Activated CD8-positive, alpha-beta T cell treated with anti-CD3 and anti-CD28 coated beads, Interleukin-2, amount 10 ng/mL, durations not matched to agents 7 days and 5 days (primary cell): ENCODE results near the gene ASB7. TPM values are rescaled to one million over a fixed set of nuclear protein-coding genes. Genes with fewer than 3 reads are reported as not detected.
A peak's percentile ranks its signal among the peaks of the same experiment; 100 is the strongest.

Source experiments
- ATAC-seq: fragments of 150-1000 bp; cut with Tn5 transposase; one replicate; pipeline ENCODE4 v1.10.0; 2021; ENCODE audit warnings: moderate library complexity
- CTCF ChIA-PET: fragments of 350-600 bp; sonication (Branson Sonifier 250); formaldehyde crosslinking; loops from one replicate; lab custom pipeline; 2021; ENCODE audit warnings: antibody characterized with exemption; lab: Charles Lee
- POLR2A ChIA-PET: fragments of 350-600 bp; sonication (Branson Sonifier 250); formaldehyde crosslinking; loops from one replicate; lab custom pipeline; 2021; ENCODE audit warnings: antibody characterized with exemption; lab: Charles Lee
- DNase-seq: peaks from one replicate; pipeline ENCODE4 v3.0.0-alpha.2; 2020
- H3K27ac Mint-ChIP-seq: one replicate; pipeline ENCODE4 v1.8.0; 2021; ENCODE audit warnings: mild to moderate bottlenecking, mixed read lengths
- H3K27me3 Mint-ChIP-seq: one replicate; pipeline ENCODE4 v1.8.0; 2021; ENCODE audit warnings: low read depth, mixed read lengths
- H3K36me3 Mint-ChIP-seq: one replicate; pipeline ENCODE4 v1.8.0; 2021; ENCODE audit warnings: low read depth, mixed read lengths
- H3K4me1 Mint-ChIP-seq: one replicate; pipeline ENCODE4 v1.8.0; 2021; ENCODE audit warnings: low read depth, mixed read lengths
- H3K4me3 Mint-ChIP-seq: one replicate; pipeline ENCODE4 v1.8.0; 2021; ENCODE audit warnings: mild to moderate bottlenecking, mixed read lengths
- H3K9me3 Mint-ChIP-seq: one replicate; pipeline ENCODE4 v1.8.0; 2022; ENCODE audit warnings: mixed read lengths; ENCODE audit not compliant: insufficient read depth
- total RNA-seq, 2 experiments: library from RNA; stranded (reverse); gene quantifications; one replicate each; pipeline ENCODE4 v1.2.3, GENCODE V29; 2021

Gene ASB7
- total RNA-seq, result 10 to 100 TPM; 17.7 to 18.5 TPM

- no peaks in the 10 kb centered on the region for H3K9me3 Mint-ChIP-seq
- H3K36me3 Mint-ChIP-seq, result peaks cover 46% of the 10 kb centered on the region
- no peaks in the 10 kb centered on the region for H3K27me3 Mint-ChIP-seq
- CTCF ChIA-PET, result interaction anchor here (1.0 to 4.6 kb wide), 8 partner anchors 13 to 406 kb away, joined by 3 to 35 read pairs (median 4); partner anchors contain the start of gene LRRK1
- H3K4me3 Mint-ChIP-seq, result no peak within 1 kb of the TSS
- peak within 1 kb of the TSS; percentile 95 for H3K27ac Mint-ChIP-seq
- H3K4me1 Mint-ChIP-seq, result peaks cover 54% of the 10 kb centered on the region
- ATAC-seq (peak; percentile 85), DNase-seq (peak; percentile 100)
- POLR2A ChIA-PET, result interaction anchor here (0.6 to 2.7 kb wide), 10 partner anchors 10 to 272 kb away, joined by 3 to 14 read pairs (median 4); no protein-coding TSS in a partner anchor
Observed at GRCh38 chr15:100602064-100602822, at the start of gene ASB7, which contains the start of gene LINS1. Gene ASB7, plus strand, starts transcription at chr15:100602589. Its CDS starts 9,628 bp downstream, at chr15:100612217. Gene LINS1, minus strand, starts transcription at chr15:100602184. Its CDS starts 21,342 bp downstream, at chr15:100580842.

GRCh38 chr15:100553468-100553867, 48.9 kb upstream of the ASB7 start:
- H3K4me3 Mint-ChIP-seq, result no peak overlapping the region
- no peak for ATAC-seq

GRCh38 chr15:100558771-100559254, 43.6 kb upstream of the ASB7 start:
- H3K36me3 Mint-ChIP-seq, result peaks cover 26% of the 10 kb centered on the region
- no peaks in the 10 kb centered on the region for H3K9me3 Mint-ChIP-seq
- H3K4me1 Mint-ChIP-seq, result no peaks in the 10 kb centered on the region
- H3K4me3 Mint-ChIP-seq, result no peak overlapping the region
- H3K27me3 Mint-ChIP-seq, result no peaks in the 10 kb centered on the region
- ATAC-seq, result no peak
- no peak overlapping the region for H3K27ac Mint-ChIP-seq
- CTCF ChIA-PET, result no interaction called here
- POLR2A ChIA-PET, result no interaction called here
- no peak for DNase-seq

More at GRCh38 chr15:100553468-100553867, 48.9 kb upstream of the ASB7 start:
- H3K27me3 Mint-ChIP-seq, result no peaks in the 10 kb centered on the region
- no peak overlapping the region for H3K27ac Mint-ChIP-seq
- no peak for DNase-seq
- H3K9me3 Mint-ChIP-seq, result peaks cover 6% of the 10 kb centered on the region
- no peaks in the 10 kb centered on the region for H3K4me1 Mint-ChIP-seq
- CTCF ChIA-PET, result no interaction called here
- POLR2A ChIA-PET, result no interaction called here
- peaks cover 39% of the 10 kb centered on the region for H3K36me3 Mint-ChIP-seq

GRCh38 chr15:100559330-100559729, 43.1 kb upstream of the ASB7 start:
- ChIA-PET POLR2A (no interaction called here), CTCF (no interaction called here)
- peaks cover 25% of the 10 kb centered on the region for H3K36me3 Mint-ChIP-seq

GRCh38 chr15:100560323-100560722, 42.1 kb upstream of the ASB7 start:
- no peaks in the 10 kb centered on the region for H3K9me3 Mint-ChIP-seq
- peaks cover 25% of the 10 kb centered on the region for H3K36me3 Mint-ChIP-seq
- ATAC-seq (no peak), DNase-seq (no peak)
- ChIA-PET CTCF (no interaction called here), POLR2A (interaction anchor here (0.7 kb wide), 1 partner anchor 489 kb away, joined by 3 read pairs; no protein-coding TSS in a partner anchor)
- no peaks in the 10 kb centered on the region for H3K4me1 Mint-ChIP-seq
- H3K27me3 Mint-ChIP-seq, result no peaks in the 10 kb centered on the region
- H3K27ac Mint-ChIP-seq, result no peak overlapping the region
- no peak overlapping the region for H3K4me3 Mint-ChIP-seq

More at GRCh38 chr15:100559330-100559729, 43.1 kb upstream of the ASB7 start:
- Mint-ChIP-seq H3K27ac (no peak overlapping the region), H3K9me3 (no peaks in the 10 kb centered on the region), H3K4me1 (no peaks in the 10 kb centered on the region), H3K4me3 (no peak overlapping the region), H3K27me3 (no peaks in the 10 kb centered on the region)
- ATAC-seq (no peak), DNase-seq (no peak)

GRCh38 chr15:100565591-100565990, 36.8 kb upstream of the ASB7 start:
- peaks cover 44% of the 10 kb centered on the region for H3K36me3 Mint-ChIP-seq
- no peaks in the 10 kb centered on the region for H3K9me3 Mint-ChIP-seq
- ATAC-seq, result no peak
- H3K27ac Mint-ChIP-seq, result no peak overlapping the region
- no peaks in the 10 kb centered on the region for H3K27me3 Mint-ChIP-seq
- ChIA-PET CTCF (no interaction called here), POLR2A (no interaction called here)
- no peak overlapping the region for H3K4me3 Mint-ChIP-seq
- DNase-seq, result no peak
- H3K4me1 Mint-ChIP-seq, result peaks cover 8% of the 10 kb centered on the region

GRCh38 chr15:100566850-100567628, 35.4 kb upstream of the ASB7 start:
- Mint-ChIP-seq H3K27ac (no peak overlapping the region), H3K36me3 (peaks cover 49% of the 10 kb centered on the region), H3K4me1 (peaks cover 23% of the 10 kb centered on the region), H3K9me3 (no peaks in the 10 kb centered on the region), H3K4me3 (no peak overlapping the region), H3K27me3 (no peaks in the 10 kb centered on the region)
- ATAC-seq (no peak), DNase-seq (no peak)
- ChIA-PET CTCF (interaction anchor here (1.6 kb wide), 1 partner anchor 217 kb away, joined by 7 read pairs; no protein-coding TSS in a partner anchor), POLR2A (no interaction called here)

- Mint-ChIP-seq H3K27ac (peak overlapping the region; percentile 52), H3K4me3 (no peak overlapping the region), H3K9me3 (no peaks in the 10 kb centered on the region), H3K4me1 (peaks cover 27% of the 10 kb centered on the region), H3K27me3 (no peaks in the 10 kb centered on the region), H3K36me3 (peaks cover 56% of the 10 kb centered on the region)
- CTCF ChIA-PET, result interaction anchor here (1.0 to 6.8 kb wide), 2 partner anchors 55 to 218 kb away, joined by 3 to 106 read pairs; no protein-coding TSS in a partner anchor
- DNase-seq (no peak), ATAC-seq (no peak)
- POLR2A ChIA-PET, result interaction anchor here (2.1 kb wide), 1 partner anchor 27 kb away, joined by 9 read pairs; no protein-coding TSS in a partner anchor
Observed at GRCh38 chr15:100569391-100569790, 33.0 kb upstream of the ASB7 start.

GRCh38 chr15:100570275-100570674, 32.1 kb upstream of the ASB7 start:
- Mint-ChIP-seq H3K9me3 (no peaks in the 10 kb centered on the region), H3K4me3 (no peak overlapping the region), H3K27ac (peak overlapping the region; percentile 82), H3K27me3 (no peaks in the 10 kb centered on the region), H3K36me3 (peaks cover 57% of the 10 kb centered on the region), H3K4me1 (peaks cover 27% of the 10 kb centered on the region)
- CTCF ChIA-PET, result interaction anchor here (1.0 to 6.8 kb wide), 6 partner anchors 26 to 231 kb away, joined by 3 to 106 read pairs (median 6); partner anchors contain the start of genes ADAMTS17, ASB7 and LINS1
- DNase-seq, result no peak
- POLR2A ChIA-PET, result interaction anchor here (0.6 to 2.1 kb wide), 2 partner anchors 27 to 33 kb away, joined by 4 to 9 read pairs; no protein-coding TSS in a partner anchor
- ATAC-seq, result no peak

- Mint-ChIP-seq H3K27ac (peak overlapping the region; percentile 82), H3K27me3 (no peaks in the 10 kb centered on the region), H3K4me3 (peak overlapping the region; percentile 53), H3K9me3 (no peaks in the 10 kb centered on the region), H3K36me3 (peaks cover 56% of the 10 kb centered on the region), H3K4me1 (peaks cover 30% of the 10 kb centered on the region)
- DNase-seq, result no peak
- peak; percentile 60 for ATAC-seq
- ChIA-PET CTCF (interaction anchor here (1.0 to 6.8 kb wide), 8 partner anchors 15 to 232 kb away, joined by 3 to 106 read pairs (median 6); partner anchors contain the start of genes ADAMTS17, ASB7 and LINS1), POLR2A (interaction anchor here (0.6 to 2.1 kb wide), 2 partner anchors 26 to 32 kb away, joined by 4 to 9 read pairs; no protein-coding TSS in a partner anchor)
Observed at GRCh38 chr15:100570735-100571313, 31.6 kb upstream of the ASB7 start.
